Fibroblast of peridontal ligament (primary cell): ENCODE results near the gene DYRK4.
"Not testable (repeated sequence)": the region's sequence is repeated elsewhere in the genome, so short reads cannot be mapped to it uniquely, and the experiment has no call there.

Experiments
- DNase-seq: peaks from one replicate; pipeline ENCODE4 v3.0.0-alpha.2; 2010; ENCODE audit errors: extremely low read depth

The DYRK4 gene

GRCh38 chr12:4562034-4562657 lies at the start of gene DYRK4:
Gene DYRK4 (plus strand): TSS chr12:4562208. CDS start chr12:4562246, 38 bp downstream.
- DNase-seq: peak; percentile 67

GRCh38 chr12:4518106-4518728 lies 43.8 kb upstream of the DYRK4 start:
- peak; percentile 47 for DNase-seq

- not testable (repeated sequence) for DNase-seq
Measured at GRCh38 chr12:4523443-4523842, 38.6 kb upstream of the DYRK4 start.

GRCh38 chr12:4526923-4527546 lies 35.0 kb upstream of the DYRK4 start:
- DNase-seq: peak; percentile 54

- no peak for DNase-seq
Measured at GRCh38 chr12:4530160-4530559, 31.8 kb upstream of the DYRK4 start.

GRCh38 chr12:4530982-4531586 lies 30.9 kb upstream of the DYRK4 start:
- no peak for DNase-seq

GRCh38 chr12:4535092-4535491 lies 26.9 kb upstream of the DYRK4 start:
- DNase-seq: no peak

GRCh38 chr12:4535871-4536270 lies 26.1 kb upstream of the DYRK4 start:
- no peak for DNase-seq

- peak; percentile 97 for DNase-seq
Measured at GRCh38 chr12:4538207-4539160, 23.5 kb upstream of the DYRK4 start, which contains the start of gene RAD51AP1. Gene RAD51AP1 (plus strand): TSS chr12:4538890. CDS start chr12:4538940, 50 bp downstream.

- no peak for DNase-seq
Measured at GRCh38 chr12:4539167-4539870, 22.7 kb upstream of the DYRK4 start.

GRCh38 chr12:4540170-4540569 lies 21.8 kb upstream of the DYRK4 start:
- no peak for DNase-seq

GRCh38 chr12:4540638-4541037 lies 21.4 kb upstream of the DYRK4 start:
- DNase-seq: no peak

- no peak for DNase-seq
Measured at GRCh38 chr12:4545195-4545594, 16.8 kb upstream of the DYRK4 start.

GRCh38 chr12:4552191-4552590 lies 9.8 kb upstream of the DYRK4 start:
- DNase-seq: no peak

- DNase-seq: no peak
Measured at GRCh38 chr12:4553943-4554342, 8.1 kb upstream of the DYRK4 start.

- peak; percentile 33 for DNase-seq
Measured at GRCh38 chr12:4555804-4556203, 6.2 kb upstream of the DYRK4 start.

- DNase-seq: no peak
Measured at GRCh38 chr12:4556735-4557530, 5.1 kb upstream of the DYRK4 start.

- no peak for DNase-seq
Measured at GRCh38 chr12:4557586-4557985, 4.4 kb upstream of the DYRK4 start.

GRCh38 chr12:4558171-4558570 lies 3.8 kb upstream of the DYRK4 start:
- no peak for DNase-seq

GRCh38 chr12:4563336-4563735 lies 1.3 kb downstream of the DYRK4 start:
- DNase-seq: peak; percentile 2
